Loucy (cell line): ENCODE data around the gene ALK.

ENCODE experiments used
- EZH2phosphoT487 ChIP-seq: fragments of 200-600 bp; IDR thresholded peaks from 2 replicates; pipeline ENCODE4 v1.6.1; 2018; ENCODE audit warnings: antibody characterized with exemption, mild to moderate bottlenecking, moderate library complexity, borderline replicate concordance
- TF ChIP-seq, protein P1 (sequence below): fragments of 200-600 bp; sonication (generic); conservative IDR thresholded peaks from 2 replicates; pipeline ENCODE4 v1.5.1; 2014; ENCODE audit warnings: mild to moderate bottlenecking, antibody characterized with exemption, low read length

DNA sequence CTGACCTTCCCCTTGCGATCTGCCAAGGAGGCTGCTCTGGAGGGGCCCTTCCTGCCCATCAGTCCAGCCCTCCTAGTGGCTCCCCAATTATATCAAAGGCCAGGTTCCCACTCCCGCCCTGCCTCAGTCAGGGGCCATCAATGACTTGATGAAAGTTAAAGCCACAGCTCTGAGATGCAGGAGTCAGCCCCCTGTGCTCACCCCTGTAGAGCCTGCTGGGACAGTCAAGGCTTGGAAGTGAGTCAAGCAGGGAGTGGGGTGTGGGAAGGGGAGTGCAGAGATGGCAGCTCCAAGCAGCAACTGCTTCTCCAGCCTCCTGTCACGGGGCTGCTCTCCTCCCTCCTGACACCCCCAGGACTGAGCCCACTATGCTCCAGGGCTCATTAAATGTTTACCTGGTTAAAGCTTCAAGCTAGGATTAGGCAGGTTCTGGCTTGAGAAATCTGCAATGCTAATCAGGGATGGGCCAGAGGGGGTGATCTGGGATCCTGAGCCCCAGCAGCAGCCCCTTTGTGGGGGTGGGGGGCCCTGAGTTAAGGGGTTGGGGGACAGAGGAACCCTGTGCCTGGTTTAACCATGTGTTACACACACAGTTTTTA is 42.7 kb upstream of the ALK start:
- TF ChIP-seq, protein P1, sequence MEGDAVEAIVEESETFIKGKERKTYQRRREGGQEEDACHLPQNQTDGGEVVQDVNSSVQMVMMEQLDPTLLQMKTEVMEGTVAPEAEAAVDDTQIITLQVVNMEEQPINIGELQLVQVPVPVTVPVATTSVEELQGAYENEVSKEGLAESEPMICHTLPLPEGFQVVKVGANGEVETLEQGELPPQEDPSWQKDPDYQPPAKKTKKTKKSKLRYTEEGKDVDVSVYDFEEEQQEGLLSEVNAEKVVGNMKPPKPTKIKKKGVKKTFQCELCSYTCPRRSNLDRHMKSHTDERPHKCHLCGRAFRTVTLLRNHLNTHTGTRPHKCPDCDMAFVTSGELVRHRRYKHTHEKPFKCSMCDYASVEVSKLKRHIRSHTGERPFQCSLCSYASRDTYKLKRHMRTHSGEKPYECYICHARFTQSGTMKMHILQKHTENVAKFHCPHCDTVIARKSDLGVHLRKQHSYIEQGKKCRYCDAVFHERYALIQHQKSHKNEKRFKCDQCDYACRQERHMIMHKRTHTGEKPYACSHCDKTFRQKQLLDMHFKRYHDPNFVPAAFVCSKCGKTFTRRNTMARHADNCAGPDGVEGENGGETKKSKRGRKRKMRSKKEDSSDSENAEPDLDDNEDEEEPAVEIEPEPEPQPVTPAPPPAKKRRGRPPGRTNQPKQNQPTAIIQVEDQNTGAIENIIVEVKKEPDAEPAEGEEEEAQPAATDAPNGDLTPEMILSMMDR, result no peak
- no peak for TF ChIP-seq EZH2phosphoT487
